Activated CD4-positive, alpha-beta T cell treated with anti-CD3 and anti-CD28 coated beads for 4 hours (primary cell): ENCODE results near the gene NSL1.

Experiments used
- DNase-seq, 2 donors: peaks; one replicate each; pipeline ENCODE4 v3.0.0-alpha.2; 2020

Gene NSL1

GRCh38 chr1:212683357-212683722 is 108.2 kb downstream of the NSL1 start:
- DNase-seq = no peak

- no peak for DNase-seq
Measured at GRCh38 chr1:212680680-212681389, 110.7 kb downstream of the NSL1 start.

- no peak for DNase-seq
Measured at GRCh38 chr1:212678456-212679410, 112.8 kb downstream of the NSL1 start.

- no peak for DNase-seq
Measured at GRCh38 chr1:212677573-212677972, 114.0 kb downstream of the NSL1 start.

GRCh38 chr1:212677136-212677535 is 114.4 kb downstream of the NSL1 start:
- no peak for DNase-seq
